Loucy (cell line): ENCODE results near the gene RGS6.
A peak's percentile ranks its signal among the peaks of the same experiment; 100 is the strongest.

Experiments used
- H2AFZ ChIP-seq: fragments of 200-600 bp; sonication (generic); 2 replicates; pipeline ENCODE4 v1.6.0; 2016; ENCODE audit warnings: antibody characterized with exemption, mild to moderate bottlenecking, low read length, moderate library complexity
- H3F3A ChIP-seq: fragments of 200-600 bp; 2 replicates; pipeline ENCODE4 v1.6.0; 2016; ENCODE audit warnings: antibody characterized with exemption, low read depth, mild to moderate bottlenecking
- H3K27me3 ChIP-seq: fragments of 200-600 bp; sonication (generic); 2 replicates; pipeline ENCODE4 v1.6.1; 2014; ENCODE audit warnings: low read length, mild to moderate bottlenecking; ENCODE audit not compliant: insufficient read depth, poor library complexity, severe bottlenecking
- H3K36me3 ChIP-seq: fragments of 200-600 bp; sonication (generic); 2 replicates; pipeline ENCODE4 v1.6.1; 2016; ENCODE audit warnings: low read length; ENCODE audit not compliant: insufficient read depth
- H3K4me1 ChIP-seq: fragments of 200-600 bp; sonication (generic); 2 replicates; pipeline ENCODE4 v1.5.1; 2014; ENCODE audit warnings: low read length, mild to moderate bottlenecking; ENCODE audit not compliant: insufficient read depth, poor library complexity, severe bottlenecking
- H3K4me2 ChIP-seq: fragments of 200-600 bp; sonication (generic); 2 replicates; pipeline ENCODE4 v1.6.0; 2014; ENCODE audit warnings: antibody characterized with exemption, low read length, low read depth, mild to moderate bottlenecking; ENCODE audit not compliant: poor library complexity, severe bottlenecking
- H3K4me3 ChIP-seq: fragments of 200-600 bp; sonication (generic); 2 replicates; pipeline ENCODE4 v1.5.1; 2014; ENCODE audit warnings: low read length, mild to moderate bottlenecking, mixed read lengths; ENCODE audit not compliant: poor library complexity, severe bottlenecking
- H3K79me2 ChIP-seq: fragments of 200-600 bp; sonication (generic); 2 replicates; pipeline ENCODE4 v1.6.1; 2014; ENCODE audit warnings: low read length; ENCODE audit not compliant: insufficient read depth
- H3K9ac ChIP-seq: fragments of 200-600 bp; sonication (generic); 2 replicates; pipeline ENCODE4 v1.6.0; 2014; ENCODE audit warnings: mild to moderate bottlenecking, low read depth, low read length, moderate library complexity; ENCODE audit not compliant: poor library complexity, severe bottlenecking
- H3K9me2 ChIP-seq: fragments of 200-600 bp; sonication (generic); replicated peaks from 2 replicates; pipeline ENCODE4 v1.6.1; 2016; ENCODE audit warnings: low read depth, low read length, mixed read lengths
- H3K9me3 ChIP-seq: fragments of 200-600 bp; sonication (generic); 2 replicates; pipeline ENCODE4 v1.6.1; 2014; ENCODE audit warnings: mild to moderate bottlenecking, antibody characterized with exemption, low read length, low read depth; ENCODE audit not compliant: insufficient read depth
- H4K20me1 ChIP-seq: fragments of 200-600 bp; sonication (generic); 2 replicates; pipeline ENCODE4 v1.6.0; 2014; ENCODE audit warnings: antibody characterized with exemption, low read length, mild to moderate bottlenecking; ENCODE audit not compliant: insufficient read depth, poor library complexity, severe bottlenecking
- EZH2phosphoT487 ChIP-seq: fragments of 200-600 bp; IDR thresholded peaks from 2 replicates; pipeline ENCODE4 v1.6.1; 2018; ENCODE audit warnings: antibody characterized with exemption, mild to moderate bottlenecking, moderate library complexity, borderline replicate concordance
- TF ChIP-seq, protein P1 (sequence below): fragments of 200-600 bp; sonication (generic); conservative IDR thresholded peaks from 2 replicates; pipeline ENCODE4 v1.5.1; 2014; ENCODE audit warnings: mild to moderate bottlenecking, antibody characterized with exemption, low read length

The RGS6 gene

DNA sequence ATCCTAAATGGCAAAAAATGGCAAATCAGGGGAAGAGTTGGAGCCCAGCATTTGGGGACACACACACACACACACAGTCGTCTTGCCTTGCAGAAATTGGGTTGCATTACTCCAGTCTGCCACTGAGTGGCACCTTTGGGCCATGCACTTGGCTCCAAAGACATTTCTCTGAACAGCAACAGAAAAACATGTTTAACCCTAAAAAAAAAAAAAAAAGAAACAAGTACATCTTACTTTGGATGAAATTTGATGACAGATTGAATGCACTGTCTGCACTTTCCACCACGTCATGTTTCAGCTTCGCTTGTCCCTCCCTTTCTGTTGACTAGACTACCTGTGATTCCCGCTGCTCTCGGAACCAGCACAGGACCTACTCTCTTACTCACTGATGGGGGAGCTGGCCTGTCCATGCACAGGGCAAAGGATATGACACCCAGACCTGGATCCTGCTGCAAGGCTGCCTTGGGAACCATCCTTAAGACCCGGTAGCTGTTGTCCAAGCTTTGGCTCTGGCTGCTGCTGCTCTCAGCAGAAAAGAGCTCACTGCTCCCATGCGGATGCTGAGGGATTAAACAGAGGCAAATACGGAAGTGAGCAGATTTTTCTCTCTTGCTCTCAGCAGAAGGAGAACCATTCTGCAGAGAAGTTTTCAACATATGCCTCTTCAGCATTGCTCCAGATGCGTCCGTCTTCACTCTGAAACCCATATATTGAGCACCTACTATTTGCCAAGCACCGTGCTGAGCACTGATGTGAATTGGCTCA is 584.9 kb downstream of the RGS6 start:
- no peaks in the 10 kb centered on the region for H4K20me1 ChIP-seq
- H3F3A ChIP-seq = peaks cover 27% of the 10 kb centered on the region
- peak overlapping the region; percentile 21 for H3K9ac ChIP-seq
- H3K9me2 ChIP-seq = no peaks in the 10 kb centered on the region
- H3K27me3 ChIP-seq = no peaks in the 10 kb centered on the region
- H3K79me2 ChIP-seq = no peaks in the 10 kb centered on the region
- no peak overlapping the region for H3K4me3 ChIP-seq
- peaks cover 6% of the 10 kb centered on the region; the same call in 1 of the 2 replicates for H3K36me3 ChIP-seq
- H3K4me1 ChIP-seq = peaks cover 57% of the 10 kb centered on the region
- peak overlapping the region; percentile 75 for H3K4me2 ChIP-seq
- H2AFZ ChIP-seq = no peak overlapping the region
- peaks cover 17% of the 10 kb centered on the region for H3K9me3 ChIP-seq
- TF ChIP-seq EZH2phosphoT487 = no peak
- TF ChIP-seq, protein P1, sequence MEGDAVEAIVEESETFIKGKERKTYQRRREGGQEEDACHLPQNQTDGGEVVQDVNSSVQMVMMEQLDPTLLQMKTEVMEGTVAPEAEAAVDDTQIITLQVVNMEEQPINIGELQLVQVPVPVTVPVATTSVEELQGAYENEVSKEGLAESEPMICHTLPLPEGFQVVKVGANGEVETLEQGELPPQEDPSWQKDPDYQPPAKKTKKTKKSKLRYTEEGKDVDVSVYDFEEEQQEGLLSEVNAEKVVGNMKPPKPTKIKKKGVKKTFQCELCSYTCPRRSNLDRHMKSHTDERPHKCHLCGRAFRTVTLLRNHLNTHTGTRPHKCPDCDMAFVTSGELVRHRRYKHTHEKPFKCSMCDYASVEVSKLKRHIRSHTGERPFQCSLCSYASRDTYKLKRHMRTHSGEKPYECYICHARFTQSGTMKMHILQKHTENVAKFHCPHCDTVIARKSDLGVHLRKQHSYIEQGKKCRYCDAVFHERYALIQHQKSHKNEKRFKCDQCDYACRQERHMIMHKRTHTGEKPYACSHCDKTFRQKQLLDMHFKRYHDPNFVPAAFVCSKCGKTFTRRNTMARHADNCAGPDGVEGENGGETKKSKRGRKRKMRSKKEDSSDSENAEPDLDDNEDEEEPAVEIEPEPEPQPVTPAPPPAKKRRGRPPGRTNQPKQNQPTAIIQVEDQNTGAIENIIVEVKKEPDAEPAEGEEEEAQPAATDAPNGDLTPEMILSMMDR = peak; percentile 97

- peak overlapping the region; percentile 21 for H3K9ac ChIP-seq
- peaks cover 63% of the 10 kb centered on the region for H3K4me1 ChIP-seq
- H3K9me3 ChIP-seq = peaks cover 17% of the 10 kb centered on the region
- peaks cover 27% of the 10 kb centered on the region for H3F3A ChIP-seq
- no peak for TF ChIP-seq EZH2phosphoT487
- TF ChIP-seq, protein P1 = no peak
- peak overlapping the region; percentile 75 for H3K4me2 ChIP-seq
- H3K36me3 ChIP-seq = peaks cover 6% of the 10 kb centered on the region; the same call in 1 of the 2 replicates
- peak overlapping the region; percentile 15 for H3K4me3 ChIP-seq
- no peaks in the 10 kb centered on the region for H3K27me3 ChIP-seq
- H3K79me2 ChIP-seq = no peaks in the 10 kb centered on the region
- H2AFZ ChIP-seq = no peak overlapping the region
- H3K9me2 ChIP-seq = no peaks in the 10 kb centered on the region
- no peaks in the 10 kb centered on the region for H4K20me1 ChIP-seq
Measured at GRCh38 chr14:72517736-72518135, 585.5 kb downstream of the RGS6 start.

DNA sequence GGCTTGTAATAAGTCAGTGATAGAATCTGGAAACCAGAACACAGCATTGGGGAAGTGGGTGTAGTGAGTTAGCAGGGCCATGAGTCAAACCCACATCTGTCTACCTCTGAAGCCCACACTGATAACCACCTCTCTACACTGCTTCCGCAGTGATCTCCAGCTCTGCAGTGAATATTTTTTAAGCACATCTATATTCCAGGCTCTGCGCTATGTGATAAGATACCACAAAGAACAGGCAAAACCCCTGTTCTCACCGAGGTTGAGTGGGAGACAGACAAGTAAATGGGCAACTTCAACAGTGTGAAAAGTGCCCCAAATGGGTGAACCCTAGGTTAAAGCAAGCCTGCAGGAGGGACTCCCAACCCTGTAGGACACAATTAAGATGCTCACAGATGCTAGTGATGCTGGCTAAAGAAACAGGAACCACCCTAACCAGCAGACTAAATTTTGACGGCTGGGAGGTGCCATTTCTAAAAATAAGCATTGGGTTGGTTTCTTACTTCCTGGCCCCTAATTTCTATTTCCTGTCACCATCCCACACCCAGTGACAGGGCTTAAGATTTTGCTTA is 586.7 kb downstream of the RGS6 start:
- H3F3A ChIP-seq = peaks cover 27% of the 10 kb centered on the region
- peaks cover 75% of the 10 kb centered on the region for H3K4me1 ChIP-seq
- peak overlapping the region; percentile 75 for H3K4me2 ChIP-seq
- peaks cover 17% of the 10 kb centered on the region for H3K9me3 ChIP-seq
- H3K36me3 ChIP-seq = peaks cover 6% of the 10 kb centered on the region; the same call in 1 of the 2 replicates
- H4K20me1 ChIP-seq = no peaks in the 10 kb centered on the region
- no peaks in the 10 kb centered on the region for H3K27me3 ChIP-seq
- H3K9me2 ChIP-seq = no peaks in the 10 kb centered on the region
- peak overlapping the region; percentile 59 for H3K4me3 ChIP-seq
- H3K9ac ChIP-seq = peak overlapping the region; percentile 60
- H2AFZ ChIP-seq = no peak overlapping the region
- H3K79me2 ChIP-seq = no peaks in the 10 kb centered on the region
- peak; percentile 89 for TF ChIP-seq EZH2phosphoT487
- TF ChIP-seq, protein P1 = no peak
